GM12878 (cell line): ENCODE data around the gene SPATA25. TPM values are rescaled to one million over a fixed set of nuclear protein-coding genes. Genes with fewer than 3 reads are reported as not detected.

ENCODE experiments used
- ATF7 ChIP-seq: fragments of 450-650 bp; IDR thresholded peaks from 2 replicates; pipeline ENCODE4 v1.6.1; 2016; ENCODE audit warnings: low read depth, mild to moderate bottlenecking
- CBFB ChIP-seq: IDR thresholded peaks from 2 replicates; pipeline ENCODE4 v1.6.1; 2016; ENCODE audit warnings: antibody characterized with exemption, low read depth
- FOS ChIP-seq: IDR thresholded peaks from 3 replicates; pipeline ENCODE4 v1.6.1; 2011; ENCODE audit warnings: borderline replicate concordance; ENCODE audit not compliant: insufficient read length; ENCODE audit errors: extremely low read depth
- JUNB ChIP-seq: IDR thresholded peaks from 2 replicates; pipeline ENCODE4 v1.6.1; 2016; ENCODE audit warnings: antibody characterized with exemption, mild to moderate bottlenecking
- MTA2 ChIP-seq: fragments of 450-650 bp; IDR thresholded peaks from 2 replicates; pipeline ENCODE4 v1.6.1; 2016; ENCODE audit warnings: low read depth, mild to moderate bottlenecking, moderate library complexity
- MXI1 ChIP-seq: fragments of 150-350 bp; IDR thresholded peaks from 2 replicates; pipeline ENCODE4 v1.6.1; 2011; ENCODE audit warnings: low read depth, mild to moderate bottlenecking, inconsistent platforms, low read length, improper control_type of control experiment
- NR2C1 ChIP-seq: fragments of 450-650 bp; IDR thresholded peaks from 2 replicates; pipeline ENCODE4 v1.6.1; 2017; ENCODE audit warnings: antibody characterized with exemption, mild to moderate bottlenecking, moderate library complexity
- NR2F1 ChIP-seq: fragments of 450-650 bp; conservative IDR thresholded peaks from 2 replicates; pipeline ENCODE4 v1.6.1; 2017; ENCODE audit warnings: mild to moderate bottlenecking
- ZNF217 ChIP-seq: fragments of 450-650 bp; IDR thresholded peaks from 2 replicates; pipeline ENCODE4 v1.6.1; 2017; ENCODE audit warnings: antibody characterized with exemption, mild to moderate bottlenecking
- ZSCAN29 ChIP-seq: fragments of 450-650 bp; IDR thresholded peaks from 2 replicates; pipeline ENCODE4 v1.6.1; 2017; ENCODE audit warnings: mild to moderate bottlenecking, moderate library complexity
- polyA plus RNA-seq, 11 experiments: library from polyadenylated mRNA; depleted of rRNA in 4 of 11; unstranded in 6 of 11; stranded (reverse) in 5 of 11; fragments of >200 nt; fragmentation: Nextera tagmentation in 4 of 11; fragmentation: Illumina TruSeq in 1 of 11; extraction: Ambion mirVana in 4 of 11; extraction: Trizol in 1 of 11; gene quantifications; 1 replicate in 1 of 11; 2 replicates in 10 of 11; pipeline versions ENCODE4 v1.2.1 to v1.2.3, GENCODE V29; 2011 to 2016; ENCODE audit warnings: inconsistent platforms in 2 of 11, missing spikeins in 2 of 11, low read depth in 1 of 11
- total RNA-seq, 4 experiments: library from RNA; depleted of rRNA in 3 of 4; stranded (reverse); fragments of >200 nt in 3 of 4; fragmentation: Illumina TruSeq in 1 of 4; extraction: Trizol in 1 of 4; gene quantifications; 2 replicates each; pipeline versions ENCODE4 v1.2.1 to v1.2.3, GENCODE V29; 2013 to 2021
- TF ChIP-seq, protein P1 (sequence below): IDR thresholded peaks from 2 replicates; pipeline ENCODE4 v1.6.1; 2012; ENCODE audit warnings: low read depth, low read length, improper control_type of control experiment
- TF ChIP-seq, protein P2 (sequence below): IDR thresholded peaks from 2 replicates; pipeline ENCODE4 v1.6.1; 2012; ENCODE audit warnings: improper control_type of control experiment, low read depth, low read length; ENCODE audit not compliant: insufficient replicate concordance
- TF ChIP-seq, protein P3 (sequence below): fragments of 450-650 bp; IDR thresholded peaks from 2 replicates; pipeline ENCODE4 v1.6.1; 2018; ENCODE audit warnings: borderline replicate concordance, mild to moderate bottlenecking; ENCODE audit not compliant: partially characterized antibody
- TF ChIP-seq, protein P4 (sequence below): fragments of 450-650 bp; formaldehyde crosslinking; IDR thresholded peaks from 2 replicates; pipeline ENCODE4 v1.4.0; 2020; ENCODE audit warnings: mild to moderate bottlenecking, moderate library complexity
- TF ChIP-seq, protein P5 (sequence below): fragments of 450-650 bp; IDR thresholded peaks from 2 replicates; pipeline ENCODE4 v1.6.1; 2017; ENCODE audit warnings: mild to moderate bottlenecking

Gene SPATA25
- total and polyA plus RNA-seq, 10 of the 15 experiments (the other 5 are each of a cell fraction or from before 2014, with no cell fraction given), result 0.28 to 2.9 (median 1.3) TPM; not detected in 3

DNA sequence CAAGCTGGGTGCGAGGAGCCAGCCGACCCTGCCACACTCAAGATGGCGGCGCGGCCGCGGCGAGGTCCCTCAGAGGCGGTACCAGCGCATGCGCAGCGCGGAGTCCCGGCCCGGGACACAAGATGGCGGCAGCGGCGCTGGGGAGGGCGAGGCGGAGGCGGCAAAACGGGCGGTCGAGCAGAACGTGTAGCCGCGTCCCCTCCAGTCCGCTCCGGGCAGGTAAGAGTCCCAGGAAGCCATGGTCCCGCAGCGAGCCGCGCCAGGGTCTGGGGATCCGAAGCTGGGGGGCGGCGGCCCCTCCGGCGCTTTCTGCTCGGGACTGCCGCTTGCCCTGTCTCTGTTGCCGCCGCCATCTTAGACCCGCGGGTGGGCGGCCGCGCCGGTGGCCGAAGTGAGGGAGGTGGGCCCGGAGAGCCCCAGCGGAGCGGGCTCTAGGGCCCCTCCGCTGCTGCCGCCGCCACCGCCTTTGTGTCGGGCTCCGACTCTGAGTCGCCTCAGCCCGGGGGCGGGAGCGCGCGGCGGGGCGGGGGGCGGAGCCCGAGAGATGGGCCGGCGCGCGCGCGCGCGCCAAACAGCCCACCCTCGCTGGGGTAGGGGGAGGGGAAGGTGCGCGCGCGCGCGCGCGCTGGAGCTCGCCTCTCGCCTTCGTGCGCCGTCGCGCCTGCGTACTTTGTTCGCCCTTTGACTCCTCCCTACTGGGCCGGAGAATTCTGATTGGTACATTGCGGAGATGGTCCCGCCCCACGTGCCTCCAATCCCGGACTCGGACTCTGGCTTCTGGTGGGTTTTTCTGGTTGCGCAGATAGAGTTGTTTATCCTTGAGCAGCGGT lies 47.4 kb upstream of the SPATA25 start, which contains the start of gene PCIF1 (continued):
- TF ChIP-seq, protein P1, sequence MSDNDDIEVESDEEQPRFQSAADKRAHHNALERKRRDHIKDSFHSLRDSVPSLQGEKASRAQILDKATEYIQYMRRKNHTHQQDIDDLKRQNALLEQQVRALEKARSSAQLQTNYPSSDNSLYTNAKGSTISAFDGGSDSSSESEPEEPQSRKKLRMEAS, result peak; percentile 40; the same call in 1 of the 2 replicates
- TF ChIP-seq ZSCAN29, result no peak
- no peak for TF ChIP-seq ATF7
- TF ChIP-seq MTA2, result no peak
- peak; percentile 33; the same call in 1 of the 2 replicates for TF ChIP-seq NR2F1
- TF ChIP-seq, protein P2, sequence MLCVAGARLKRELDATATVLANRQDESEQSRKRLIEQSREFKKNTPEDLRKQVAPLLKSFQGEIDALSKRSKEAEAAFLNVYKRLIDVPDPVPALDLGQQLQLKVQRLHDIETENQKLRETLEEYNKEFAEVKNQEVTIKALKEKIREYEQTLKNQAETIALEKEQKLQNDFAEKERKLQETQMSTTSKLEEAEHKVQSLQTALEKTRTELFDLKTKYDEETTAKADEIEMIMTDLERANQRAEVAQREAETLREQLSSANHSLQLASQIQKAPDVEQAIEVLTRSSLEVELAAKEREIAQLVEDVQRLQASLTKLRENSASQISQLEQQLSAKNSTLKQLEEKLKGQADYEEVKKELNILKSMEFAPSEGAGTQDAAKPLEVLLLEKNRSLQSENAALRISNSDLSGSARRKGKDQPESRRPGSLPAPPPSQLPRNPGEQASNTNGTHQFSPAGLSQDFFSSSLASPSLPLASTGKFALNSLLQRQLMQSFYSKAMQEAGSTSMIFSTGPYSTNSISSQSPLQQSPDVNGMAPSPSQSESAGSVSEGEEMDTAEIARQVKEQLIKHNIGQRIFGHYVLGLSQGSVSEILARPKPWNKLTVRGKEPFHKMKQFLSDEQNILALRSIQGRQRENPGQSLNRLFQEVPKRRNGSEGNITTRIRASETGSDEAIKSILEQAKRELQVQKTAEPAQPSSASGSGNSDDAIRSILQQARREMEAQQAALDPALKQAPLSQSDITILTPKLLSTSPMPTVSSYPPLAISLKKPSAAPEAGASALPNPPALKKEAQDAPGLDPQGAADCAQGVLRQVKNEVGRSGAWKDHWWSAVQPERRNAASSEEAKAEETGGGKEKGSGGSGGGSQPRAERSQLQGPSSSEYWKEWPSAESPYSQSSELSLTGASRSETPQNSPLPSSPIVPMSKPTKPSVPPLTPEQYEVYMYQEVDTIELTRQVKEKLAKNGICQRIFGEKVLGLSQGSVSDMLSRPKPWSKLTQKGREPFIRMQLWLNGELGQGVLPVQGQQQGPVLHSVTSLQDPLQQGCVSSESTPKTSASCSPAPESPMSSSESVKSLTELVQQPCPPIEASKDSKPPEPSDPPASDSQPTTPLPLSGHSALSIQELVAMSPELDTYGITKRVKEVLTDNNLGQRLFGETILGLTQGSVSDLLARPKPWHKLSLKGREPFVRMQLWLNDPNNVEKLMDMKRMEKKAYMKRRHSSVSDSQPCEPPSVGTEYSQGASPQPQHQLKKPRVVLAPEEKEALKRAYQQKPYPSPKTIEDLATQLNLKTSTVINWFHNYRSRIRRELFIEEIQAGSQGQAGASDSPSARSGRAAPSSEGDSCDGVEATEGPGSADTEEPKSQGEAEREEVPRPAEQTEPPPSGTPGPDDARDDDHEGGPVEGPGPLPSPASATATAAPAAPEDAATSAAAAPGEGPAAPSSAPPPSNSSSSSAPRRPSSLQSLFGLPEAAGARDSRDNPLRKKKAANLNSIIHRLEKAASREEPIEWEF, result no peak
- TF ChIP-seq MXI1, result peak; percentile 21; the same call in 1 of the 2 replicates
- TF ChIP-seq NR2C1, result peak; percentile 85
- 0 out of 2 replicates have a peak, but pooled peaks have one; percentile 29 for TF ChIP-seq CBFB
- TF ChIP-seq, protein P3, sequence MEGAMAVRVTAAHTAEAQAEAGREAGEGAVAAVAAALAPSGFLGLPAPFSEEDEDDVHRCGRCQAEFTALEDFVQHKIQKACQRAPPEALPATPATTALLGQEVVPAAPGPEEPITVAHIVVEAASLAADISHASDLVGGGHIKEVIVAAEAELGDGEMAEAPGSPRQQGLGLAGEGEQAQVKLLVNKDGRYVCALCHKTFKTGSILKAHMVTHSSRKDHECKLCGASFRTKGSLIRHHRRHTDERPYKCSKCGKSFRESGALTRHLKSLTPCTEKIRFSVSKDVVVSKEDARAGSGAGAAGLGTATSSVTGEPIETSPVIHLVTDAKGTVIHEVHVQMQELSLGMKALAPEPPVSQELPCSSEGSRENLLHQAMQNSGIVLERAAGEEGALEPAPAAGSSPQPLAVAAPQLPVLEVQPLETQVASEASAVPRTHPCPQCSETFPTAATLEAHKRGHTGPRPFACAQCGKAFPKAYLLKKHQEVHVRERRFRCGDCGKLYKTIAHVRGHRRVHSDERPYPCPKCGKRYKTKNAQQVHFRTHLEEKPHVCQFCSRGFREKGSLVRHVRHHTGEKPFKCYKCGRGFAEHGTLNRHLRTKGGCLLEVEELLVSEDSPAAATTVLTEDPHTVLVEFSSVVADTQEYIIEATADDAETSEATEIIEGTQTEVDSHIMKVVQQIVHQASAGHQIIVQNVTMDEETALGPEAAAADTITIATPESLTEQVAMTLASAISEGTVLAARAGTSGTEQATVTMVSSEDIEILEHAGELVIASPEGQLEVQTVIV, result no peak
- TF ChIP-seq, protein P4, sequence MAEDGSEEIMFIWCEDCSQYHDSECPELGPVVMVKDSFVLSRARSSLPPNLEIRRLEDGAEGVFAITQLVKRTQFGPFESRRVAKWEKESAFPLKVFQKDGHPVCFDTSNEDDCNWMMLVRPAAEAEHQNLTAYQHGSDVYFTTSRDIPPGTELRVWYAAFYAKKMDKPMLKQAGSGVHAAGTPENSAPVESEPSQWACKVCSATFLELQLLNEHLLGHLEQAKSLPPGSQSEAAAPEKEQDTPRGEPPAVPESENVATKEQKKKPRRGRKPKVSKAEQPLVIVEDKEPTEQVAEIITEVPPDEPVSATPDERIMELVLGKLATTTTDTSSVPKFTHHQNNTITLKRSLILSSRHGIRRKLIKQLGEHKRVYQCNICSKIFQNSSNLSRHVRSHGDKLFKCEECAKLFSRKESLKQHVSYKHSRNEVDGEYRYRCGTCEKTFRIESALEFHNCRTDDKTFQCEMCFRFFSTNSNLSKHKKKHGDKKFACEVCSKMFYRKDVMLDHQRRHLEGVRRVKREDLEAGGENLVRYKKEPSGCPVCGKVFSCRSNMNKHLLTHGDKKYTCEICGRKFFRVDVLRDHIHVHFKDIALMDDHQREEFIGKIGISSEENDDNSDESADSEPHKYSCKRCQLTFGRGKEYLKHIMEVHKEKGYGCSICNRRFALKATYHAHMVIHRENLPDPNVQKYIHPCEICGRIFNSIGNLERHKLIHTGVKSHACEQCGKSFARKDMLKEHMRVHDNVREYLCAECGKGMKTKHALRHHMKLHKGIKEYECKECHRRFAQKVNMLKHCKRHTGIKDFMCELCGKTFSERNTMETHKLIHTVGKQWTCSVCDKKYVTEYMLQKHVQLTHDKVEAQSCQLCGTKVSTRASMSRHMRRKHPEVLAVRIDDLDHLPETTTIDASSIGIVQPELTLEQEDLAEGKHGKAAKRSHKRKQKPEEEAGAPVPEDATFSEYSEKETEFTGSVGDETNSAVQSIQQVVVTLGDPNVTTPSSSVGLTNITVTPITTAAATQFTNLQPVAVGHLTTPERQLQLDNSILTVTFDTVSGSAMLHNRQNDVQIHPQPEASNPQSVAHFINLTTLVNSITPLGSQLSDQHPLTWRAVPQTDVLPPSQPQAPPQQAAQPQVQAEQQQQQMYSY (CRISPR knock-in tag), result no peak
- TF ChIP-seq JUNB, result no peak
- TF ChIP-seq, protein P5, sequence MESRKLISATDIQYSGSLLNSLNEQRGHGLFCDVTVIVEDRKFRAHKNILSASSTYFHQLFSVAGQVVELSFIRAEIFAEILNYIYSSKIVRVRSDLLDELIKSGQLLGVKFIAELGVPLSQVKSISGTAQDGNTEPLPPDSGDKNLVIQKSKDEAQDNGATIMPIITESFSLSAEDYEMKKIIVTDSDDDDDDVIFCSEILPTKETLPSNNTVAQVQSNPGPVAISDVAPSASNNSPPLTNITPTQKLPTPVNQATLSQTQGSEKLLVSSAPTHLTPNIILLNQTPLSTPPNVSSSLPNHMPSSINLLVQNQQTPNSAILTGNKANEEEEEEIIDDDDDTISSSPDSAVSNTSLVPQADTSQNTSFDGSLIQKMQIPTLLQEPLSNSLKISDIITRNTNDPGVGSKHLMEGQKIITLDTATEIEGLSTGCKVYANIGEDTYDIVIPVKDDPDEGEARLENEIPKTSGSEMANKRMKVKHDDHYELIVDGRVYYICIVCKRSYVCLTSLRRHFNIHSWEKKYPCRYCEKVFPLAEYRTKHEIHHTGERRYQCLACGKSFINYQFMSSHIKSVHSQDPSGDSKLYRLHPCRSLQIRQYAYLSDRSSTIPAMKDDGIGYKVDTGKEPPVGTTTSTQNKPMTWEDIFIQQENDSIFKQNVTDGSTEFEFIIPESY, result no peak
- TF ChIP-seq ZNF217, result no peak; the same call in 1 of the 2 replicates
- no peak for TF ChIP-seq FOS
